HepG2 (cell line): ENCODE data around the gene NACC2.

Experiments
- FOXA1 ChIP-seq, 2 experiments: fragments of 450-650 bp in 1 of 2; sonication (generic) in 1 of 2; formaldehyde crosslinking in 1 of 2; IDR thresholded peaks; 2 replicates each; pipeline versions ENCODE4 v1.4.0 to v1.6.1; 2016 to 2020; ENCODE audit warnings: missing genetic modification reagents in 1 of 2
- HOXA5 ChIP-seq: sonication (generic); formaldehyde crosslinking; IDR thresholded peaks from 2 replicates; pipeline ENCODE4 v1.4.0; 2020; ENCODE audit warnings: missing genetic modification reagents
- KDM2A ChIP-seq: sonication (generic); formaldehyde crosslinking; IDR thresholded peaks from 2 replicates; pipeline ENCODE4 v1.4.0; 2020; ENCODE audit warnings: low read depth, missing genetic modification reagents, borderline replicate concordance
- MYC ChIP-seq: sonication (generic); formaldehyde crosslinking; IDR thresholded peaks from 2 replicates; pipeline ENCODE4 v1.9.0; 2021; ENCODE audit warnings: missing genetic modification reagents, borderline replicate concordance
- RXRA ChIP-seq: sonication (generic); formaldehyde crosslinking; IDR thresholded peaks from 2 replicates; pipeline ENCODE4 v1.5.1; 2020; ENCODE audit warnings: missing genetic modification reagents
- SUZ12 ChIP-seq: fragments of 150-350 bp; IDR thresholded peaks from 2 replicates; pipeline ENCODE4 v1.6.1; 2014; ENCODE audit warnings: low read depth, low read length
- TAF1 ChIP-seq: sonication (generic); formaldehyde crosslinking; IDR thresholded peaks from 2 replicates; pipeline ENCODE4 v1.4.0; 2020; ENCODE audit warnings: missing genetic modification reagents
- TBL1XR1 ChIP-seq: fragments of 150-350 bp; IDR thresholded peaks from 2 replicates; pipeline ENCODE4 v1.6.1; 2014; ENCODE audit warnings: borderline replicate concordance, low read length; ENCODE audit not compliant: partially characterized antibody
- ZNF550 ChIP-seq: sonication (generic); formaldehyde crosslinking; IDR thresholded peaks from 2 replicates; pipeline ENCODE4 v1.4.0; 2020; ENCODE audit warnings: mild to moderate bottlenecking, missing genetic modification reagents, borderline replicate concordance
- ZNF660 ChIP-seq: sonication (generic); formaldehyde crosslinking; IDR thresholded peaks from 2 replicates; pipeline ENCODE4 v1.5.1; 2020; ENCODE audit warnings: mild to moderate bottlenecking, low read depth, missing genetic modification reagents, borderline replicate concordance
- ZNF776 ChIP-seq: sonication (generic); formaldehyde crosslinking; IDR thresholded peaks from 2 replicates; pipeline ENCODE4 v1.4.0; 2020; ENCODE audit warnings: mild to moderate bottlenecking, missing genetic modification reagents
- ZSCAN30 ChIP-seq: sonication (generic); formaldehyde crosslinking; IDR thresholded peaks from 2 replicates; pipeline ENCODE4 v1.5.0; 2020; ENCODE audit warnings: mild to moderate bottlenecking, missing genetic modification reagents
- TF ChIP-seq, protein P1 (sequence below), 2 experiments: IDR thresholded peaks; 2 replicates each; pipeline ENCODE4 v1.6.1; 2011 to 2012; ENCODE audit warnings: low read length in 2 of 2, borderline replicate concordance in 1 of 2, low read depth in 1 of 2, mild to moderate bottlenecking in 1 of 2, moderate library complexity in 1 of 2
- TF ChIP-seq, protein P2 (sequence below): sonication (generic); formaldehyde crosslinking; IDR thresholded peaks from 2 replicates; pipeline ENCODE4 v1.5.0; 2020; ENCODE audit warnings: mild to moderate bottlenecking, missing genetic modification reagents, moderate library complexity

- TF ChIP-seq ZSCAN30 (no peak), RXRA (CRISPR knock-in tag) (no peak), FOXA1 (IDR thresholded peaks at IDR 0.05) (no peak), FOXA1 (CRISPR knock-in tag; IDR thresholded peaks at IDR 0.05) (no peak), SUZ12 (no peak), ZNF776 (CRISPR knock-in tag) (no peak), TBL1XR1 (no peak), MYC (CRISPR knock-in tag) (no peak), ZNF660 (CRISPR knock-in tag) (no peak), KDM2A (CRISPR knock-in tag) (no peak), ZNF550 (CRISPR knock-in tag) (no peak), HOXA5 (CRISPR knock-in tag) (no peak), TAF1 (no peak)
- TF ChIP-seq, protein P1, sequence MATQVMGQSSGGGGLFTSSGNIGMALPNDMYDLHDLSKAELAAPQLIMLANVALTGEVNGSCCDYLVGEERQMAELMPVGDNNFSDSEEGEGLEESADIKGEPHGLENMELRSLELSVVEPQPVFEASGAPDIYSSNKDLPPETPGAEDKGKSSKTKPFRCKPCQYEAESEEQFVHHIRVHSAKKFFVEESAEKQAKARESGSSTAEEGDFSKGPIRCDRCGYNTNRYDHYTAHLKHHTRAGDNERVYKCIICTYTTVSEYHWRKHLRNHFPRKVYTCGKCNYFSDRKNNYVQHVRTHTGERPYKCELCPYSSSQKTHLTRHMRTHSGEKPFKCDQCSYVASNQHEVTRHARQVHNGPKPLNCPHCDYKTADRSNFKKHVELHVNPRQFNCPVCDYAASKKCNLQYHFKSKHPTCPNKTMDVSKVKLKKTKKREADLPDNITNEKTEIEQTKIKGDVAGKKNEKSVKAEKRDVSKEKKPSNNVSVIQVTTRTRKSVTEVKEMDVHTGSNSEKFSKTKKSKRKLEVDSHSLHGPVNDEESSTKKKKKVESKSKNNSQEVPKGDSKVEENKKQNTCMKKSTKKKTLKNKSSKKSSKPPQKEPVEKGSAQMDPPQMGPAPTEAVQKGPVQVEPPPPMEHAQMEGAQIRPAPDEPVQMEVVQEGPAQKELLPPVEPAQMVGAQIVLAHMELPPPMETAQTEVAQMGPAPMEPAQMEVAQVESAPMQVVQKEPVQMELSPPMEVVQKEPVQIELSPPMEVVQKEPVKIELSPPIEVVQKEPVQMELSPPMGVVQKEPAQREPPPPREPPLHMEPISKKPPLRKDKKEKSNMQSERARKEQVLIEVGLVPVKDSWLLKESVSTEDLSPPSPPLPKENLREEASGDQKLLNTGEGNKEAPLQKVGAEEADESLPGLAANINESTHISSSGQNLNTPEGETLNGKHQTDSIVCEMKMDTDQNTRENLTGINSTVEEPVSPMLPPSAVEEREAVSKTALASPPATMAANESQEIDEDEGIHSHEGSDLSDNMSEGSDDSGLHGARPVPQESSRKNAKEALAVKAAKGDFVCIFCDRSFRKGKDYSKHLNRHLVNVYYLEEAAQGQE (IDR thresholded peaks at IDR 0.05; ENCODE audit: borderline replicate concordance in 1 of 2, low read depth in 1 of 2, low read length in 2 of 2), result no peak
- TF ChIP-seq, protein P2, sequence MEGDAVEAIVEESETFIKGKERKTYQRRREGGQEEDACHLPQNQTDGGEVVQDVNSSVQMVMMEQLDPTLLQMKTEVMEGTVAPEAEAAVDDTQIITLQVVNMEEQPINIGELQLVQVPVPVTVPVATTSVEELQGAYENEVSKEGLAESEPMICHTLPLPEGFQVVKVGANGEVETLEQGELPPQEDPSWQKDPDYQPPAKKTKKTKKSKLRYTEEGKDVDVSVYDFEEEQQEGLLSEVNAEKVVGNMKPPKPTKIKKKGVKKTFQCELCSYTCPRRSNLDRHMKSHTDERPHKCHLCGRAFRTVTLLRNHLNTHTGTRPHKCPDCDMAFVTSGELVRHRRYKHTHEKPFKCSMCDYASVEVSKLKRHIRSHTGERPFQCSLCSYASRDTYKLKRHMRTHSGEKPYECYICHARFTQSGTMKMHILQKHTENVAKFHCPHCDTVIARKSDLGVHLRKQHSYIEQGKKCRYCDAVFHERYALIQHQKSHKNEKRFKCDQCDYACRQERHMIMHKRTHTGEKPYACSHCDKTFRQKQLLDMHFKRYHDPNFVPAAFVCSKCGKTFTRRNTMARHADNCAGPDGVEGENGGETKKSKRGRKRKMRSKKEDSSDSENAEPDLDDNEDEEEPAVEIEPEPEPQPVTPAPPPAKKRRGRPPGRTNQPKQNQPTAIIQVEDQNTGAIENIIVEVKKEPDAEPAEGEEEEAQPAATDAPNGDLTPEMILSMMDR, result no peak
Measured at GRCh38 chr9:136099542-136099941, 4.5 kb upstream of the NACC2 start.
